HepG2 (cell line): ENCODE results near the gene DHX58. TPM values are rescaled to one million over a fixed set of nuclear protein-coding genes. Genes with fewer than 3 reads are reported as not detected.

Experiments
- FOXM1 ChIP-seq: sonication (generic); formaldehyde crosslinking; IDR thresholded peaks from 2 replicates; pipeline ENCODE4 v1.5.0; 2020; ENCODE audit warnings: missing genetic modification reagents
- HES4 ChIP-seq: sonication (generic); formaldehyde crosslinking; IDR thresholded peaks from 2 replicates; pipeline ENCODE4 v1.9.0; 2021; ENCODE audit warnings: mild to moderate bottlenecking, missing genetic modification reagents, borderline replicate concordance
- JUND ChIP-seq: sonication (generic); formaldehyde crosslinking; IDR thresholded peaks from 2 replicates; pipeline ENCODE4 v1.8.0; 2022; ENCODE audit warnings: mild to moderate bottlenecking, missing genetic modification reagents
- MXI1 ChIP-seq: IDR thresholded peaks from 3 replicates; pipeline ENCODE4 v1.6.1; 2012; ENCODE audit warnings: low read depth, low read length, inconsistent platforms, borderline replicate concordance
- REL ChIP-seq: sonication (generic); formaldehyde crosslinking; conservative IDR thresholded peaks from 2 replicates; pipeline ENCODE4 v1.8.0; 2022; ENCODE audit warnings: mild to moderate bottlenecking, missing genetic modification reagents, moderate library complexity
- TRIM22 ChIP-seq: fragments of 450-650 bp; IDR thresholded peaks from 2 replicates; pipeline ENCODE4 v1.6.1; 2017
- U2AF2 ChIP-seq: fragments of 200-400 bp; formaldehyde crosslinking; IDR thresholded peaks from 2 replicates; pipeline ENCODE4 v1.6.1; 2017; ENCODE audit warnings: low read depth, mild to moderate bottlenecking, low read length
- YY1 ChIP-seq: IDR thresholded peaks from 2 replicates; pipeline ENCODE4 v1.6.1; 2011; ENCODE audit warnings: low read length, low read depth, moderate library complexity, mild to moderate bottlenecking; ENCODE audit not compliant: insufficient read depth, insufficient replicate concordance
- ZBTB2 ChIP-seq: sonication (generic); formaldehyde crosslinking; IDR thresholded peaks from 2 replicates; pipeline ENCODE4 v1.8.0; 2022; ENCODE audit warnings: low read depth, missing genetic modification reagents
- ZEB1 ChIP-seq: IDR thresholded peaks from 2 replicates; pipeline ENCODE4 v1.6.1; 2012; ENCODE audit warnings: mild to moderate bottlenecking, low read depth, inconsistent platforms; ENCODE audit not compliant: insufficient replicate concordance
- ZKSCAN8 ChIP-seq: IDR thresholded peaks from 2 replicates; pipeline ENCODE4 v1.6.1; 2016; ENCODE audit warnings: borderline replicate concordance, missing genetic modification reagents, missing compliant biosample characterization
- ZNF17 ChIP-seq: sonication (generic); formaldehyde crosslinking; IDR thresholded peaks from 2 replicates; pipeline ENCODE4 v1.5.0; 2020; ENCODE audit warnings: mild to moderate bottlenecking, missing genetic modification reagents
- ZNF235 ChIP-seq: sonication (generic); formaldehyde crosslinking; IDR thresholded peaks from 2 replicates; pipeline ENCODE4 v1.8.1; 2023; ENCODE audit warnings: mild to moderate bottlenecking, missing genetic modification reagents, borderline replicate concordance
- ZNF577 ChIP-seq: sonication (generic); formaldehyde crosslinking; IDR thresholded peaks from 2 replicates; pipeline ENCODE4 v1.4.0; 2020; ENCODE audit warnings: mild to moderate bottlenecking, low read depth, missing genetic modification reagents, borderline replicate concordance
- polyA plus RNA-seq, 8 experiments: library from polyadenylated mRNA; depleted of rRNA in 3 of 8; stranded (reverse) in 7 of 8; unstranded in 1 of 8; fragments of >200 nt; fragmentation: Illumina TruSeq in 4 of 8; extraction: Trizol in 4 of 8; gene quantifications; 2 replicates each; pipeline versions ENCODE4 v1.2.1 to v1.2.3, GENCODE V29; 2011 to 2016; ENCODE audit warnings: low read depth in 4 of 8, missing spikeins in 1 of 8, mixed read lengths in 1 of 8; ENCODE audit not compliant: insufficient read depth in 1 of 8
- total RNA-seq, 5 experiments: library from RNA; depleted of rRNA; stranded (reverse); fragments of >200 nt; fragmentation: Illumina TruSeq; extraction: Trizol; gene quantifications; 2 replicates each; pipeline ENCODE4 v1.2.3, GENCODE V29; 2016; ENCODE audit warnings: low read depth in 1 of 5
- TF ChIP-seq, protein P1 (sequence below): sonication (generic); formaldehyde crosslinking; IDR thresholded peaks from 2 replicates; pipeline ENCODE4 v1.4.0; 2020; ENCODE audit warnings: missing genetic modification reagents
- TF ChIP-seq, protein P2 (sequence below): sonication (generic); formaldehyde crosslinking; IDR thresholded peaks from 2 replicates; pipeline ENCODE4 v1.8.0; 2022; ENCODE audit warnings: mild to moderate bottlenecking, missing genetic modification reagents, moderate library complexity

The DHX58 gene
- total and polyA plus RNA-seq, 2 of the 13 experiments (the other 11 are each of a cell fraction or from before 2014, with no cell fraction given): 6.7 to 7.8 TPM

DNA sequence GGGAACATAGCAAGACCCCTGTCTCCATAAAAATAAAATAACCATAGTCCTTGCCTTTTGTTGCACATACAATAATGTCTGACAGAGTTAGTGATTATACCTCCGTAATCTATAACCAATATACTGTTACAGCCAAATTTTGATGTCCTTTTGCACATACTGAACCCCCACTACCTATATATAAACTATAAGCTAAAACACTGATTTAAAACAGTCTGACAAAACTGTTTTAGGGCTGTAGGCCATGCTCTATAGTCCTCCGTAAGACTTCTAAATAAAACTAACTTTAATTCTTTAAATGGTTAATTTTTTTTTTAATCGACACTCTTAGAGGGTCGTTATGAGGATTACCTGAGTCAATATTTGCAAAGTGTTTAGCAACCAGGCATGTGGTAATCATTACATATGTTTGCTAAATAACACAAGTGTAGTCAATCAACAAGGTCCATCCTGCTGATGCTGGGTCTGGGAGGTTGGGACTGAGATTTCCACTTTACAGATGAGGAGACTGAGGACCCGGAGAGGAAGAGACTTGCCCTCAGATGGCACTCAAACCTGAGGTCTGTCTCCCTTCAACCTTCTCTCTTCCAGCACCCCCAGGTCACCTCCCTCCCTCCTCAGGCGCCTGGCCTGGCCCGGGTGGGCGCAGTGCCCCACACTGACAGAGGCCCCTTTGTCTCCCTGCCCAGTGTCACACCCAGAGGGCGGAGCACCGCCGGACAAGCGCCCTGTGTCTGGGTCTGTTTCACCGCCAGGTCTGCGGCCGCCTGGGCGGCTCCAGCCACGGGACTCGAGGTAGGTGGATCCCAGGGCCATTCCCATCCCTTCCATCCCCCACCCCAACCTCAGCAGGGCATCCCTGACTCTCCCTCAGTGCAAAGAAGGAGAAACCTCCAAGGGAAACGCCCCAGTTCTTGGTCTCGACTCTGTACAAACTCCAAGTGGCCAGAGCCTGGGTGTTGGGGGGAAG, 24.5 kb downstream of the DHX58 start (continued):
- TF ChIP-seq HES4 (CRISPR knock-in tag) (no peak), YY1 (no peak), ZBTB2 (no peak), ZKSCAN8 (CRISPR knock-in tag) (no peak), FOXM1 (CRISPR knock-in tag) (no peak), ZNF577 (CRISPR knock-in tag) (no peak), ZEB1 (no peak), U2AF2 (no peak), MXI1 (no peak), ZNF235 (CRISPR knock-in tag) (no peak), JUND (CRISPR knock-in tag) (no peak), REL (no peak), TRIM22 (no peak), ZNF17 (no peak)
- TF ChIP-seq, protein P1, sequence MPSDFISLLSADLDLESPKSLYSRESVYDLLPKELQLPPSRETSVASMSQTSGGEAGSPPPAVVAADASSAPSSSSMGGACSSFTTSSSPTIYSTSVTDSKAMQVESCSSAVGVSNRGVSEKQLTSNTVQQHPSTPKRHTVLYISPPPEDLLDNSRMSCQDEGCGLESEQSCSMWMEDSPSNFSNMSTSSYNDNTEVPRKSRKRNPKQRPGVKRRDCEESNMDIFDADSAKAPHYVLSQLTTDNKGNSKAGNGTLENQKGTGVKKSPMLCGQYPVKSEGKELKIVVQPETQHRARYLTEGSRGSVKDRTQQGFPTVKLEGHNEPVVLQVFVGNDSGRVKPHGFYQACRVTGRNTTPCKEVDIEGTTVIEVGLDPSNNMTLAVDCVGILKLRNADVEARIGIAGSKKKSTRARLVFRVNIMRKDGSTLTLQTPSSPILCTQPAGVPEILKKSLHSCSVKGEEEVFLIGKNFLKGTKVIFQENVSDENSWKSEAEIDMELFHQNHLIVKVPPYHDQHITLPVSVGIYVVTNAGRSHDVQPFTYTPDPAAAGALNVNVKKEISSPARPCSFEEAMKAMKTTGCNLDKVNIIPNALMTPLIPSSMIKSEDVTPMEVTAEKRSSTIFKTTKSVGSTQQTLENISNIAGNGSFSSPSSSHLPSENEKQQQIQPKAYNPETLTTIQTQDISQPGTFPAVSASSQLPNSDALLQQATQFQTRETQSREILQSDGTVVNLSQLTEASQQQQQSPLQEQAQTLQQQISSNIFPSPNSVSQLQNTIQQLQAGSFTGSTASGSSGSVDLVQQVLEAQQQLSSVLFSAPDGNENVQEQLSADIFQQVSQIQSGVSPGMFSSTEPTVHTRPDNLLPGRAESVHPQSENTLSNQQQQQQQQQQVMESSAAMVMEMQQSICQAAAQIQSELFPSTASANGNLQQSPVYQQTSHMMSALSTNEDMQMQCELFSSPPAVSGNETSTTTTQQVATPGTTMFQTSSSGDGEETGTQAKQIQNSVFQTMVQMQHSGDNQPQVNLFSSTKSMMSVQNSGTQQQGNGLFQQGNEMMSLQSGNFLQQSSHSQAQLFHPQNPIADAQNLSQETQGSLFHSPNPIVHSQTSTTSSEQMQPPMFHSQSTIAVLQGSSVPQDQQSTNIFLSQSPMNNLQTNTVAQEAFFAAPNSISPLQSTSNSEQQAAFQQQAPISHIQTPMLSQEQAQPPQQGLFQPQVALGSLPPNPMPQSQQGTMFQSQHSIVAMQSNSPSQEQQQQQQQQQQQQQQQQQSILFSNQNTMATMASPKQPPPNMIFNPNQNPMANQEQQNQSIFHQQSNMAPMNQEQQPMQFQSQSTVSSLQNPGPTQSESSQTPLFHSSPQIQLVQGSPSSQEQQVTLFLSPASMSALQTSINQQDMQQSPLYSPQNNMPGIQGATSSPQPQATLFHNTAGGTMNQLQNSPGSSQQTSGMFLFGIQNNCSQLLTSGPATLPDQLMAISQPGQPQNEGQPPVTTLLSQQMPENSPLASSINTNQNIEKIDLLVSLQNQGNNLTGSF (CRISPR knock-in tag): no peak
- TF ChIP-seq, protein P2, sequence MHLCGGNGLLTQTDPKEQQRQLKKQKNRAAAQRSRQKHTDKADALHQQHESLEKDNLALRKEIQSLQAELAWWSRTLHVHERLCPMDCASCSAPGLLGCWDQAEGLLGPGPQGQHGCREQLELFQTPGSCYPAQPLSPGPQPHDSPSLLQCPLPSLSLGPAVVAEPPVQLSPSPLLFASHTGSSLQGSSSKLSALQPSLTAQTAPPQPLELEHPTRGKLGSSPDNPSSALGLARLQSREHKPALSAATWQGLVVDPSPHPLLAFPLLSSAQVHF: no peak
